H1 (cell line): Measurements from ENCODE around the gene IGSF1.

Experiments used
- GABPA ChIP-seq: IDR thresholded peaks from 2 replicates; pipeline ENCODE4 v1.6.1; 2011; ENCODE audit warnings: mild to moderate bottlenecking, low read length, moderate library complexity, borderline replicate concordance; ENCODE audit not compliant: insufficient read depth
- POLR2AphosphoS5 ChIP-seq: IDR thresholded peaks from 2 replicates; pipeline ENCODE4 v1.6.1; 2011; ENCODE audit warnings: low read depth, low read length
- RXRA ChIP-seq: IDR thresholded peaks from 2 replicates; pipeline ENCODE4 v1.6.1; 2011; ENCODE audit warnings: low read depth, mild to moderate bottlenecking, low read length, moderate library complexity; ENCODE audit not compliant: insufficient read depth

GRCh38 chrX:131298846-131299245, 9.7 kb upstream of the IGSF1 start:
- no peak for TF ChIP-seq GABPA
- no peak for TF ChIP-seq RXRA
- no peak for TF ChIP-seq POLR2AphosphoS5
